ENCODE results near the gene IRF6.

Gene IRF6

GRCh38 chr1:209768354-209768774 is 37.6 kb downstream of the IRF6 start:
- TF ChIP-seq CTCF (IDR thresholded peaks at IDR 0.05; ENCODE audit: low read depth, low read length, missing control alignments) = no peak
- H3K4me3 ChIP-seq (replicated peaks; ENCODE audit: low read depth, low read length) = no peak overlapping the region
- DNase-seq (ENCODE audit: extremely low read depth, low read depth) = no peak

GRCh38 chr1:209767706-209768105 is 38.2 kb downstream of the IRF6 start:
- no peak overlapping the region for H3K4me3 ChIP-seq (replicated peaks; ENCODE audit: low read depth, low read length)
- DNase-seq (ENCODE audit: extremely low read depth, low read depth) = no peak
- TF ChIP-seq CTCF (IDR thresholded peaks at IDR 0.05; ENCODE audit: low read depth, low read length, missing control alignments) = no peak

- H3K4me3 ChIP-seq (replicated peaks; ENCODE audit: low read depth, low read length) = no peak overlapping the region
- no peak for DNase-seq (ENCODE audit: extremely low read depth, low read depth)
Observed at GRCh38 chr1:209767096-209767495, 38.8 kb downstream of the IRF6 start.

GRCh38 chr1:209766051-209766450 is 39.9 kb downstream of the IRF6 start:
- no peak overlapping the region for H3K4me3 ChIP-seq (replicated peaks; ENCODE audit: low read depth, low read length)
- TF ChIP-seq CTCF (IDR thresholded peaks at IDR 0.05; ENCODE audit: low read depth, low read length, missing control alignments) = no peak
- no peak for DNase-seq (ENCODE audit: extremely low read depth, low read depth)

More at GRCh38 chr1:209767096-209767495, 38.8 kb downstream of the IRF6 start:
- no peak for TF ChIP-seq CTCF (IDR thresholded peaks at IDR 0.05; ENCODE audit: low read depth, low read length, missing control alignments)

GRCh38 chr1:209761011-209761635 is 44.8 kb downstream of the IRF6 start:
- H3K4me3 ChIP-seq (replicated peaks; ENCODE audit: low read depth, low read length) = no peak overlapping the region
- no peak for TF ChIP-seq CTCF (IDR thresholded peaks at IDR 0.05; ENCODE audit: low read depth, low read length, missing control alignments)
- no peak for DNase-seq (ENCODE audit: extremely low read depth, low read depth)

GRCh38 chr1:209759829-209760359 is 46.0 kb downstream of the IRF6 start:
- TF ChIP-seq CTCF (IDR thresholded peaks at IDR 0.05; ENCODE audit: low read depth, low read length, missing control alignments) = no peak
- H3K4me3 ChIP-seq (replicated peaks; ENCODE audit: low read depth, low read length) = no peak overlapping the region
- no peak for DNase-seq (ENCODE audit: extremely low read depth, low read depth)

- no peak for DNase-seq (ENCODE audit: extremely low read depth, low read depth)
- H3K4me3 ChIP-seq (replicated peaks; ENCODE audit: low read depth, low read length) = no peak overlapping the region
- TF ChIP-seq CTCF (IDR thresholded peaks at IDR 0.05; ENCODE audit: low read depth, low read length, missing control alignments) = no peak
Observed at GRCh38 chr1:209758400-209758799, 47.5 kb downstream of the IRF6 start.
